Vagina (tissue), 2 donors: ENCODE data around the gene C1QA.

Experiments
- CTCF ChIP-seq, 3 experiments: fragments of 450-650 bp in 2 of 3; fragments of 200-600 bp in 1 of 3; sonication (generic) in 1 of 3; IDR thresholded peaks; one replicate each; pipeline ENCODE4 v1.5.1; 2017 to 2019; ENCODE audit warnings: antibody characterized with exemption in 3 of 3, mild to moderate bottlenecking in 2 of 3, moderate library complexity in 2 of 3
- POLR2A ChIP-seq, 2 donors: fragments of 450-650 bp; IDR thresholded peaks; one replicate each; pipeline ENCODE4 v1.6.1; 2017; ENCODE audit warnings: antibody characterized with exemption in 2 of 2, mild to moderate bottlenecking in 2 of 2, moderate library complexity in 2 of 2

DNA sequence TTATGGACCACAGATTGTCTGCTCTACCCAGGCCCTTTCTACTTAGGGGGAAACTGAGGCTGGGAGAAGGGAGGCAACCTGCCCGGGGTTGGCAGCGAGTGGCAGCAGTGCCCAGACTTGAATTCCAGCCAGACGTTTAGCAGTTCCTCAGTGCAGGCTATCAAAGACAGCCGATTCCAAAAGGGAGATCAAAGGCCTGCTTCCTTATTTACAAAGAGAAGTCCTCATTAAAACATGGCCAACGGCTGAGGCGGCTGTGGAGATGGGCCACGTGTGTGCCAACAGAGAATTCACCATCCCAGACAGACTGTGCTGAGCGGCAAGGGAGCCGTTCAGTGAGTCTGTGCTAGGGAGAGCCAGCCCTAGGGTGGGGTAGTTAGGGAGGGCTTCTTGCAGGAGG is 44.3 kb downstream of the C1QA start:
- TF ChIP-seq POLR2A (IDR thresholded peaks at IDR 0.05), result no peak
- no peak for TF ChIP-seq CTCF (IDR thresholded peaks at IDR 0.05)
